NCI-H82 treated with DMSO at 0.1 percent for 48 hours (cell line): ENCODE data around the gene XAB2.
"Not testable (repeated sequence)": the region's sequence is repeated elsewhere in the genome, so short reads cannot be mapped to it uniquely, and the experiment has no call there.

Experiments used
- DNase-seq: peaks from one replicate; lab custom pipeline; 2025; ENCODE audit not compliant: unreplicated experiment; lab: John Stamatoyannopoulos, UW

The XAB2 gene

GRCh38 chr19:7582446-7582845 lies 46.9 kb downstream of the XAB2 start:
- no peak for DNase-seq

- DNase-seq, result no peak
Measured at GRCh38 chr19:7579182-7579581, 50.2 kb downstream of the XAB2 start.

- no peak for DNase-seq
Measured at GRCh38 chr19:7578127-7578526, 51.2 kb downstream of the XAB2 start.

GRCh38 chr19:7577422-7577821 lies 51.9 kb downstream of the XAB2 start:
- not testable (repeated sequence) for DNase-seq

- no peak for DNase-seq
Measured at GRCh38 chr19:7575434-7576040, 53.8 kb downstream of the XAB2 start.

GRCh38 chr19:7570761-7571160 lies 58.6 kb downstream of the XAB2 start:
- DNase-seq, result no peak
